Natural killer cell (primary cell): ENCODE measurements around the gene TENM4. TPM values are rescaled to one million over a fixed set of nuclear protein-coding genes. Genes with fewer than 3 reads are reported as not detected.

Experiments
- ATAC-seq, 3 donors: fragments of 150-1000 bp in 2 of 3; fragments of 200-7000 bp in 1 of 3; cut with Tn5 transposase; 1 replicate in 1 of 3; 2 replicates in 2 of 3; pipeline ENCODE4 v1.10.0; 2021; ENCODE audit warnings: mild to moderate bottlenecking in 2 of 3, moderate library complexity in 2 of 3
- DNase-seq, 2 donors: peaks; one replicate each; pipeline versions ENCODE4 v3.0.0 to v3.0.0-alpha.2; 2013 to 2021; ENCODE audit warnings: mixed read lengths in 1 of 2
- H3K27ac ChIP-seq: one replicate; pipeline ENCODE4 v1.5.1; 2013; ENCODE audit warnings: mild to moderate bottlenecking, low read length
- H3K27me3 ChIP-seq: one replicate; pipeline ENCODE4 v1.6.1; 2013; ENCODE audit warnings: low read length; ENCODE audit not compliant: control insufficient read depth, insufficient read depth
- H3K36me3 ChIP-seq: one replicate; pipeline ENCODE4 v1.6.1; 2013; ENCODE audit warnings: low read length; ENCODE audit not compliant: control insufficient read depth, insufficient read depth
- H3K4me1 ChIP-seq: one replicate; pipeline ENCODE4 v1.6.1; 2013; ENCODE audit warnings: low read length; ENCODE audit not compliant: control insufficient read depth, insufficient read depth
- H3K4me3 ChIP-seq: one replicate; pipeline ENCODE4 v1.5.1; 2013; ENCODE audit warnings: low read length
- H3K9me3 ChIP-seq: one replicate; pipeline ENCODE4 v1.6.1; 2013; ENCODE audit warnings: low read length; ENCODE audit not compliant: control insufficient read depth, insufficient read depth
- H3K27ac Mint-ChIP-seq, 2 donors: one replicate each; pipeline ENCODE4 v1.8.0; 2022; ENCODE audit warnings: mild to moderate bottlenecking in 2 of 2, mixed read lengths in 2 of 2, moderate library complexity in 1 of 2
- H3K27me3 Mint-ChIP-seq, 2 donors: one replicate each; pipeline ENCODE4 v1.8.0; 2022; ENCODE audit warnings: low read depth in 2 of 2, mixed read lengths in 2 of 2
- H3K36me3 Mint-ChIP-seq: one replicate; pipeline ENCODE4 v1.8.0; 2022; ENCODE audit warnings: mixed read lengths
- H3K4me1 Mint-ChIP-seq, 2 donors: one replicate each; pipeline ENCODE4 v1.8.0; 2022; ENCODE audit warnings: mixed read lengths in 2 of 2
- H3K4me3 Mint-ChIP-seq: one replicate; pipeline ENCODE4 v1.8.0; 2022; ENCODE audit warnings: mild to moderate bottlenecking, moderate library complexity, mixed read lengths
- H3K9me3 Mint-ChIP-seq, 2 donors: one replicate each; pipeline ENCODE4 v1.8.0; 2022; ENCODE audit warnings: mixed read lengths in 2 of 2
- WGBS: methylation state at CpG from one replicate; pipeline ENCODE4 v1.1.7; 2013; ENCODE audit warnings: missing lambda C conversion rate; ENCODE audit not compliant: insufficient coverage; 5-methylcytosine and 5-hydroxymethylcytosine counted together
- intact Hi-C: fragments of 100-400 bp; cut with micrococcal nuclease; formaldehyde crosslinking; loops from one replicate; pipeline ENCODE4 v1.14.2; 2022
- total RNA-seq, 4 donors: library from RNA; stranded (reverse); fragments of 120-200 nt in 1 of 4; gene quantifications; one replicate each; pipeline versions ENCODE4 v1.2.3 to v1.2.4, GENCODE V29; 2013 to 2022
- TF ChIP-seq, protein P1 (sequence below): fragments of 200-600 bp; IDR thresholded peaks from one replicate; pipeline ENCODE4 v1.8.0; 2022; ENCODE audit warnings: antibody characterized with exemption

TENM4 gene
- total RNA-seq, 3 donors from 2014 or later (not counting 1 experiment from before 2014, with no cell fraction given), result 0.63 to 0.75 TPM; not detected in 1

DNA sequence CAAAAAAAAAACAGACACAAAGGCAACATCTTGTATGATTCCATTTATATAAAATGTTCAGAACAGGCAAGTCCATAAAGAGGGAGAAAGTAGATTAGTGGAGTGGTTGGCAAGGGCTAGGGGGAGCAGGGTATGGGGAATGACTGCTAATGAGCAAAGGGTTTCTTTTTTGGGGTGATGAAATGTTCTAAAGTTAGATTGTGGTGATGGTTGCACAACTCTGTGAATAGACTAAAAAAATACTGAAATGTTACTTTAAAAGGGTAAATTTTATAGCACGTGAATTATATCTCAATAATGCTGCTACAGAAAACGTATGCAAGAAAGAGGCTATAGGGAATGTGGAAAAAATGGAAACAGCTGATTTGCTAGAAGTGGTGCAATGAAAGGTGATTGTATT, 155.1 kb downstream of the TENM4 start:
- ATAC-seq, result no peak
- no peak for DNase-seq
- H3K27me3 ChIP-seq, result no peaks in the 10 kb centered on the region
- Mint-ChIP-seq H3K4me3 (no peak overlapping the region), H3K4me1 (no peaks in the 10 kb centered on the region), H3K27ac (no peak overlapping the region), H3K9me3 (peaks cover 0 to 12% of the 10 kb centered on the region in 2 donors), H3K27me3 (no peaks in the 10 kb centered on the region), H3K36me3 (no peaks in the 10 kb centered on the region)
- TF ChIP-seq, protein P1, sequence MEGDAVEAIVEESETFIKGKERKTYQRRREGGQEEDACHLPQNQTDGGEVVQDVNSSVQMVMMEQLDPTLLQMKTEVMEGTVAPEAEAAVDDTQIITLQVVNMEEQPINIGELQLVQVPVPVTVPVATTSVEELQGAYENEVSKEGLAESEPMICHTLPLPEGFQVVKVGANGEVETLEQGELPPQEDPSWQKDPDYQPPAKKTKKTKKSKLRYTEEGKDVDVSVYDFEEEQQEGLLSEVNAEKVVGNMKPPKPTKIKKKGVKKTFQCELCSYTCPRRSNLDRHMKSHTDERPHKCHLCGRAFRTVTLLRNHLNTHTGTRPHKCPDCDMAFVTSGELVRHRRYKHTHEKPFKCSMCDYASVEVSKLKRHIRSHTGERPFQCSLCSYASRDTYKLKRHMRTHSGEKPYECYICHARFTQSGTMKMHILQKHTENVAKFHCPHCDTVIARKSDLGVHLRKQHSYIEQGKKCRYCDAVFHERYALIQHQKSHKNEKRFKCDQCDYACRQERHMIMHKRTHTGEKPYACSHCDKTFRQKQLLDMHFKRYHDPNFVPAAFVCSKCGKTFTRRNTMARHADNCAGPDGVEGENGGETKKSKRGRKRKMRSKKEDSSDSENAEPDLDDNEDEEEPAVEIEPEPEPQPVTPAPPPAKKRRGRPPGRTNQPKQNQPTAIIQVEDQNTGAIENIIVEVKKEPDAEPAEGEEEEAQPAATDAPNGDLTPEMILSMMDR, result no peak
- intact Hi-C loops, result no loop called here
- 92% methylated on average over 2 of the region's 2 CpGs for WGBS
- no peak overlapping the region for H3K27ac ChIP-seq
- no peak overlapping the region for H3K4me3 ChIP-seq
- no peaks in the 10 kb centered on the region for H3K9me3 ChIP-seq
- H3K4me1 ChIP-seq, result no peaks in the 10 kb centered on the region
- H3K36me3 ChIP-seq, result no peaks in the 10 kb centered on the region

DNA sequence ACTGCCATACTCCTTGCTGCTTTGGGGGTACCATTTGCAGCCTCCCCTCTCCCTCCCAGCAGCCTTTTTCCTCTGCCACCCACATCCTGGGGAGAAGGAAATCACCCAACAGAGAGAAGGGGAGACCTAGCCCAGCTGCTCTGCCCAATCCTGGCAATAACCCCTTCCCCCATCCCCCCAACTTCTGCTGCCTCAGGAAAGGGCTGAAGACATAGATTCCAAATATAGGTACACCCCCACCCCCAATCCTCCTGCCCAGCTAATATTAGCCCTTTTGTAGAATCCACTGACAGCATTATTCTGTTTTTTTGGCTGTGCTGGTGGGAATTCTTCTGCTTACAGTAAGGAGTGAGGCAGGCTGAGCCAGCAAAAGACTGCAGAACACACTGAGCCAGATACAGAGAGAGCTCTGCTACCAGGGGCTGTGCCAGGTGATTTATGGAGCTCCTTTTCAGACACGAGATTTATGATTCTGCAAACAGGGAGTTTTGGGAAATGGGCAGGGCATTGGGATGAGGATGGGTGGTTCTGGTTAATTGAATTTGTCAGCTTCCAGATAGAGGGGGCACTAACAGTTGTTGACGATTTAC, 164.0 kb downstream of the TENM4 start:
- Histone ChIP-seq H3K27me3 (no peaks in the 10 kb centered on the region), H3K9me3 (no peaks in the 10 kb centered on the region), H3K27ac (no peak overlapping the region), H3K4me1 (no peaks in the 10 kb centered on the region), H3K4me3 (no peak overlapping the region), H3K36me3 (no peaks in the 10 kb centered on the region)
- no peak overlapping the region for H3K27ac Mint-ChIP-seq
- DNase-seq (no peak), ATAC-seq (no peak)
- no peaks in the 10 kb centered on the region for H3K4me1 Mint-ChIP-seq
- TF ChIP-seq, protein P1, result no peak
- H3K4me3 Mint-ChIP-seq, result no peak overlapping the region
- WGBS, result 50% methylated on average over 1 of the region's 2 CpGs
- H3K9me3 Mint-ChIP-seq, result peaks cover 2 to 3% of the 10 kb centered on the region in 2 donors
- no peaks in the 10 kb centered on the region for H3K27me3 Mint-ChIP-seq
- intact Hi-C loops, result no loop called here
- no peaks in the 10 kb centered on the region for H3K36me3 Mint-ChIP-seq

DNA sequence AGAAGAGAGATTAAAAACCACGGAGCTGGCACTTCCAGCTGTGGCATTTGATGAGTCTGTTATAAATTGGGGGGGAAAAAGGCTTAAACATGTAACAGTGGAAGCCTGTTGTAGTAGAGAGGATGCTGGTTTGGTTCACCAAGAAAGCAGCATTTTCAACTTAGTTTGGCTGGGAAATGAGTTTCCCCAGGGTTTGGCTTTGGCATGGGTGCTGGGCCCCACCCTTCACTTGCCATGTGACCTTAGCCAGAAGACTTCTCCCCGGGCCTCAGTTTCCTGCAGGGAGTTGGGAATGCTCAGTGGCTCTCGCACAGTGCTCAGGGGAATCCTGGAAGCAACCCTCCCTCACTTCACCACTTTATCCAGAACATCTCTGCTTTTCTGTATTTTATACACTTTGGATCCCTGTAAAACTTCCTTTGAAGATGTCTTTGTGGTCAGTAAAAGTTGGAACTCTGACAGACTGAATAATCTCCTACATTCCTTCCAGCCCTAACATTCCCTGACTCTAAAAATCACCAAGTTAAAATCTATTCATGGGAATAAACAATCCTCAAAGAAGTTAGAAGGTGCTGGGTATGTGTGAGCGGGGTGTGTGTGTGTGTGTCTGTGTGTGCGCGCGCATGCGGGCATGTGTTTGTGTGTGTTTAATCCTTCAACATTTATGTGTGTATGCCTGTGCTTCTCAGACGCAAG, 166.0 kb downstream of the TENM4 start:
- H3K27me3 Mint-ChIP-seq, result peaks cover 0 to 3% of the 10 kb centered on the region in 2 donors
- H3K4me3 Mint-ChIP-seq, result no peak overlapping the region
- DNase-seq (no peak), ATAC-seq (no peak)
- Histone ChIP-seq H3K4me3 (no peak overlapping the region), H3K36me3 (no peaks in the 10 kb centered on the region), H3K27me3 (no peaks in the 10 kb centered on the region), H3K9me3 (no peaks in the 10 kb centered on the region), H3K27ac (no peak overlapping the region), H3K4me1 (no peaks in the 10 kb centered on the region)
- TF ChIP-seq, protein P1, result no peak
- peaks cover 4 to 6% of the 10 kb centered on the region in 2 donors for H3K9me3 Mint-ChIP-seq
- 72% methylated on average over 9 of the region's 9 CpGs for WGBS
- H3K36me3 Mint-ChIP-seq, result no peaks in the 10 kb centered on the region
- no peaks in the 10 kb centered on the region for H3K4me1 Mint-ChIP-seq
- H3K27ac Mint-ChIP-seq, result no peak overlapping the region
- intact Hi-C loops, result no loop called here
